IPS DF 4.7 (cell line): ENCODE data around the gene BSPRY.
"Not testable (repeated sequence)": the region's sequence is repeated elsewhere in the genome, so short reads cannot be mapped to it uniquely, and the experiment has no call there.

ENCODE experiments used
- DNase-seq: peaks from one replicate; pipeline ENCODE4 v3.0.0-alpha.2; 2013; ENCODE audit warnings: low spot score; ENCODE audit errors: extremely low read depth

Gene BSPRY

DNA sequence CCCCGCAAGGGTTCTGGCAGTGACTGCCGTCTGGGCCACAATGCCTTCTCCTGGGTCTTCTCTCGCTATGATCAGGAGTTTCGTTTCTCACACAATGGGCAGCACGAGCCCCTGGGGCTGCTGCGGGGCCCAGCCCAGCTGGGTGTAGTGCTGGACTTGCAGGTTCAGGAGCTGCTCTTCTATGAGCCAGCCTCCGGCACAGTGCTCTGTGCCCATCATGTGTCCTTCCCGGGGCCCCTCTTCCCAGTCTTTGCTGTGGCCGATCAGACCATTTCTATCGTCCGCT is 20.5 kb downstream of the BSPRY start:
- no peak for DNase-seq

DNA sequence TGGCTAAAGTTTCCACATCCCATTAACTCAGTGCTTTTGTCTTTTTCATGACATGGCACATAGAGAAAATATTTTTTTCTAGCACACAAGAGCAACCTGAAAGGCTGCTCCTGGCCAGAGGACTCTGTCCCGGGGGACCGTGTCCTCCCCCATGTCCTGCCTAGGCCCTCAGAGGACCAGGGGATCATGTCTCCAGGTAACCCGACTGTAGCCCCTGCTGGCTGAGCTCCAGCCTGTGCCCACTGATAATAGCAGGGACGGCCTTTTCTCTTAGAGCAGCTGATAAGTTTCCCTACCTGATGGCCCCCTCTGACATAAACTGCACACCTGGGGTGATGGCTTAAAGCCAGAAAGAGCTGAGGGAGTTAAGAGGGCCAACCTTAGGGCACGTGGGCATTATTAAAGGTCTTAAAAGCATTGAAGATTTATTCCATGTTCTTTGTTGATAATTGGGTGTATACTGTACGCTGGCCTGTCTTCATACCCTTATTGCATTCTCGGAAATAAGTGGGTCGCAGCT is 21.5 kb downstream of the BSPRY start:
- no peak for DNase-seq

DNA sequence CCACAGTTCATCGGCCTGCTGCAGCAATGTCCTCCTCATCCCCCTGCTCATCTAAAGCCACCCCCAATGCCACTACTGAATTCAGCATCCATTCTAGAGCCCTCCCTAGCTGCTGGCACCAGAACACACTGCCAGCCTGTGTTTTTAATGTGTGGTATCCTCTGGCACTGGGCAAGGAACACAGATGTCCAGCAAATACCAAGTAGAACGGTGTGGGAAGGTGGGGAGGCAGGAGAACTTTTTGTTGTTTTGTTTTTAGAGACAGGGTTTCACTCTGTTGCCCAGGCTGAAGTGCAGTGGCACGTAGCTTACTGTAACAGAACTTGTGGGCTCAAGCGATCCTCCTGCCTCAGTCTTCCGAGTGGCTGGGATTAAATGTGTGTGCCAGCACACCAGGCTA is 22.7 kb downstream of the BSPRY start:
- DNase-seq: no peak

DNA sequence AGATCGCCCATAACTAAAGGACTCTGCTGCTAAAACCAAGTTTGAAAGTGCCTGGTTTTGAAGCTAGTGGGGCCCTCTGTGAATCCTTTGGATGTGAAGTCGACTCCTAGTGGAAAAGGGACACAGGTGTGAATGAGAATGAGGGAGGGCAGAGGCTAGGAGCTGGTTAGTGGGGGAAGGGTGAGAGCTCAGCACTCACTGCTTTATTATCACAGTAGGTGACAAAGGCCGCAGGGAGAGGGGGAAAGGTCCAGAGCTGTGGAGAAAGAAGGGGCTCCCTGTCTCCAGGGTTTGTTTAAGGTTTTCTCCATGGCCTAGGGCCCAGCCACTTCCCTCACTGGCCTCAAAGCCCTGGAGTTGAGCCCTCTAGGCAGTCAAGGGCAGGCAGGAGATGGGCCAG is 23.9 kb downstream of the BSPRY start:
- no peak for DNase-seq

DNA sequence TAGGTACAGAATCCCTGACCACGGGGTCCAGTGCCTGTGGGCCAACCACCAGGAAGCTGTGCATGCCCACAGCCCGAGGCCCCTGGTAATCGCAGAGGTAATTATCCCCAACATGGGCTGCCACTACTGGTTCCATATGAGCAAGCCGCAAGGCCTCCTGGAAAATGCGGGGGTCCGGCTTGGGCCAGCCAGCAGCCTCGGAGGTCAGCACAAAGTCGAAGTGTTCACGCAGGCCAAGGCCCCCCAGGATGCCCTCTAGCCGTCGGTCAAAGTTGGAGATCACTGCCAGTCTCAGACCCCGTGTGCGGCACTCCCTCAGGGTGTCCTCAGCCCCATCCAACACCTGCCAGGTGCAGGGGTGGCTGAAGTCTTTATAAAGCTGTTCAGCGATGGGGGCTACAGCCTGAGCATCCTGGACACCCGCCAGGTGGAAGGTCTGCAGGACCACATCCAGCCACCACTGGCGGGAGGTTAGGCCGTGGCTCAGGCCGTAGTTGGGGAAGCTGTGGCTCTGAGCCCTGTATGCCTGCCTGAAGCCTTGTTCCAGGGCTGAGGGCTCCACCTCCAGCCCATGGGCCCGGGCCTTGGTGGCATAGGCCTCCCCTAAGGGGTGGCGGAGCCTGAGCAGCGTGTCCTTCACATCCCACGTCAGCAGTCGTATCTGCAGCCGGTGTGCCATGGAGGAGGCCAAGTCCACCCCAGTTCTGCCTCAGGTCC is 24.5 kb downstream of the BSPRY start:
- DNase-seq: no peak

DNA sequence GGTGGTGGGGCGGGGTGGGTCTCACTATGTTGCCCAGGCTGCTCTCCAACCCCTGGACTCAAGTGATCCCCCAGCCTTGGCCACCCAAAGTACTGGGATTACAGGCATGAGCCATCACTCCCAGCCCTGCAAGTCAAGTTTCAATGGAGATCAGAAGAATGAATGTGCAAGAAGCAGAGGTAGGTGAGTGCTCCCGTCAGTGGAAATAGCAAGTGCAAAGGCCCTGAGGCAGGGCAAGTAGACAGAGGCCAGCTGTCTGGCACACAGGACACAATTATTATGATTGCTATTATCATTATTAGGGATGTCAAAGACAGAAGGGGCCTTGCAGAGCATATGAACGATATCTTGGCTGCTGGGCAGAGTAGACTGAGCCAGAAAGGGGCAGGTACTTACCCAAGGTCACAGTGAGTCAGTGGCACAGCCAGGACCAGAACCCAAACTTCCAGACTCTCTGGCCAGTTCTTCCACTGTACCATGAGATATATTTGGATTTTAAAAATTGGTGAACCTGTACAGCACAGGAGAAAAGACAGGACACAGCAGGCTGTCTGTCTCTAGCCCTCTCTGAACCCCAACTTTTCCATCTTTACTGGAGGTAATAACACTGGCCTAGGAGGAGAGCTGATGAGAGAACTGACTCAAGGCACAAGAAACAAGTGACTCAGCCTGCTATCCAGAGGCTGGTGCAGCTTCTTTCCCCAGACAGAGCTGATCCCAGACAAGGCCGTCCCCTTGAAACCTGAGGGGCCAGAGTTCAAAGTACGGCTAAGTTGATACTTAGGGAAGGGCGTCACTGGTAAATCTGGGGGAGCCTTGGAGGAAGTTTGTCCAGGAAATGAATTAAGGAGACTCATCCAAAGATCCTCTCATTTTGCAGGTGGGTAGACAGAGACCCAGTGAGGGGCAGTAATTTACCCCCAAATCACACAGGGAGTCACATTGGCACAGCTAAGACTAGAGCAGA is 26.0 kb downstream of the BSPRY start:
- DNase-seq: no peak

DNA sequence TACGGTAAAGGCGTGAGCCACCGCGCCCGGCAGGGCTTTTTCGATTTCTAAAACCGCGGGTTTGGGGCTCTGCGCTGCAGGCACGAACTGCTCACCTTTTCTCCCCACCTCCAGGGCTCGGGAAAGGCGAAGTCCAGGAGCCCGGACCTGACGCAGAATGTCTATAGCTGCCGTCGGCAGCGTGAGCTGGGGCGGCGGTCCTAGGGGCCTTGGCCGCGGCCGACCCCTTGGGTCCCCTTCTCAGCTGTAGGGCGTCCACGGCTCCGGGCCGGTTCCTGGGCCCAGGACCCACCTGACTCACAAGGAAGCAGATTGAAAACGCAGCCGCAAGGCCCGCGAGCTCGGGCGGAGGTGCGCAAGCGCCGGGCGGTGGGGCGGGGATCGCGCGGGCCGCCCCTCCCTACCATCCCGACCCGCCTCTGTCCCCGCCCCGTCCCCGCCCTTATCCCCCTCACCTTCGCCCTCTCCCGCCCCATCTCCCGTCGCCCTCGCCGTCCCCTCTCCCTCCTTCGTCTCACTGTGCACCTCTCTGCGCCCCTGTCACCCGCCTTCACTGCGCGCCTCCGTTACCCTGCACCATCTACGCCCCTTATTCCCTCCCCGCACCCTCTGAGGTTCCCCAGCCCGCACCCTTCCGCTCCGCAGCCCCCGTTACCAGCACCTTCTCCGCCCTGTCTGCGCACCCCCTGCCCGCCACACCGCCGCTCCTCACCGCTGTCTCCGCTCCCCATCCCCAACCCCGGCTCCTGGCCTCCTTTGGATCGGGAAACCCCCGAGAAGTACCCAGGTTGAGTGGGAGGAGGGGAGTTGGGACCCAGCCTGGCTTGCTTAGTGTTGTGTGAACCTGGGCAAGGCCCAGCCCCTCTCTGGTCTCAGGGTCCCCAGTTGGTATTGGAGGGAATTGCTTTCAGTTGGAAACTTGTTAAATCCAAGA is 27.6 kb downstream of the BSPRY start, which contains the start of gene HDHD3:
HDHD3 (minus strand) TSS at position 353 of the 934 bp plus-strand sequence. CDS start 2,632 bp downstream, outside the sequence.
- DNase-seq: peak; percentile 38

DNA sequence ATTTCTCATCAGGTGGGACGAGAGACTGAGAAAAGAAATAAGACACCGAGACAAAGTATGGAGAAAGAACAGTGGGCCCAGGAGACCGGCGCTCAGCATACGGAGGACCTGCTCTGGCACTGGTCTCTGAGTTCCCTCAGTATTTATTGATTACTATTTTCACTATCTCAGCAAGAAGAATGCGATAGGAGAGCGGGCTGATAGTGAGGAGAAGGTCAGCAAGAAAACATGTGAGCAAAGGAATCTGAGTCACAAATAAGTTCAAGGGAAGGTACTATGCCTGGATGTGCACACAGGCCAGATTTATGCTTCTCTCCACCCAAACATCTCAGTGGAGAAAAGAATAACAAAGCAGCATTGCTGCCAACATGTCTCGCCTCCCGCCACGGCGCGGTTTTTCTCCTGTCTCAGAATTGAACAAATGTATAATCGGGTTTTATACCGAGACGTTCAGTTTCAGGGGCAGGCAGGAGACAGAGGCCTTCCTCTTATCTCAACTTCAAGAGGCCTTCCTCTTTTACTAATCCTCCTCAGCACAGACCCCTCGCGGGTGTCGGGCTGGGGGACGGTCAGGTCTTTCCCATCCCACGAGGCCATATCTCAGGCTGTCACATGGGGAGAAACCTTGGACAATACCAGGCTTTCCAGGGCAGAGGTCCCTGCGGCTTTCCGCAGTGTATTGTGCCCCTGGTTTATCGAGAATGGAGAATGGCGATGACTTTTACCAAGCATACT is 29.9 kb downstream of the BSPRY start:
- DNase-seq: not testable (repeated sequence)

DNA sequence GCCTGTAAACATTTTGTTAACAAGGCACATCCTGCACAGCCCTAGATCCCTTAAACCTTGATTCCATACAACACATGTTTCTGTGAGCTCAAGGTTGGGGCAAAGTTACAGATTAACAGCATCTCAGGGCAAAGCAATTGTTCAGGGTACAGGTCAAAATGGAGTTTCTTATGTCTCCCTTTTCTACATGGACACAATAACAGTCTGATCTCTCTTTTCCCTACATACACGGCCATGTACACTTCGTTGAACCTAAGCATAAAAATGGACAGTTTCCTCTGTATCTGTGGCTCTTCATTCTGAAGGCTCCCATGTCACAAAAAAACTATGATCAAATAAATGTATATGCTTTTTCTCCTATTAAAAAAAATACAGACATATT is 30.5 kb downstream of the BSPRY start:
- not testable (repeated sequence) for DNase-seq

DNA sequence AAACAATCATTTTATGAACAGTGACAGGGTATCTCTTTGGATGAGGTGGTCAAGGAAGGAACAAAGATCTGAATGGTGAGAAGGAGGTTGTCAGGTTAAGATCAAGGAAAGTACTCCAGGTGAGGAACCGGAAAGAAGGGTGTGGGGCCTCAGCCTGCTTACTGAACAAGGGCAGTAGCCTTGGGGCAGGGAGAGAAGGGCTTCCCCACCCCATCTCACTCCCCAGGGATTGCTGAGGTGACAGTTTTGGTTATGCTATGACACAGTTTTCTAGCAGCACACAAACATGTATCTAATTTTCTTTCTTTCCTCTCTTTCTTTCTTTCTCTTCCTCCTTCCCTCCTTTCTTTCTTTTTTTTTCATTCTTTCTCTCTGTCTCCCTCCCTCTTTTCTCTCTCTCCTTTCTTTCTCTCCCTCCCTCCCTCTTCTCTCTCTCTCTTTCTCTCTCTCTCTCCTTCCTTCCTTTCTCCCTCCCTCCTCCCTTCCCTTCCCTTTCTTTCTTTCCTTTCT is 31.6 kb downstream of the BSPRY start:
- no peak for DNase-seq

DNA sequence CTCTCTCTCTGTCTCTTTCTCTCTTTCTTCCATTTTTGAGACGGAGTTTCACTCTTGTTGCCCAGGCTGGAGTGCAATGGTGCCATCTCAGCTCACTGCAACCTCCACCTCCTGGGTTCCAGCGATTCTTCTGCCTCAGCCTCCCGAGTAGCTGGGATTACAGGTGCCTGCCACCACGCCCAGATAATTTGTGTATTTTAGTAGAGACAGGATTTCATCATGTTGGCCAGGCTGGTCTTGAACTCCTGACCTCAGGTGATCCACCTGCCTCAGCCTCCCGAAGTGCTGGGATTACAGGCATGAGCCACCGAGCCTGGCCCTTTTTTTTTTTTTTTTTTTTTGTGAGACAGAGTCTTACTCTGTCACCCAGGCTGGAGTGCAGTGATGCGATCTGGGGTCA is 32.1 kb downstream of the BSPRY start:
- DNase-seq: not testable (repeated sequence)

DNA sequence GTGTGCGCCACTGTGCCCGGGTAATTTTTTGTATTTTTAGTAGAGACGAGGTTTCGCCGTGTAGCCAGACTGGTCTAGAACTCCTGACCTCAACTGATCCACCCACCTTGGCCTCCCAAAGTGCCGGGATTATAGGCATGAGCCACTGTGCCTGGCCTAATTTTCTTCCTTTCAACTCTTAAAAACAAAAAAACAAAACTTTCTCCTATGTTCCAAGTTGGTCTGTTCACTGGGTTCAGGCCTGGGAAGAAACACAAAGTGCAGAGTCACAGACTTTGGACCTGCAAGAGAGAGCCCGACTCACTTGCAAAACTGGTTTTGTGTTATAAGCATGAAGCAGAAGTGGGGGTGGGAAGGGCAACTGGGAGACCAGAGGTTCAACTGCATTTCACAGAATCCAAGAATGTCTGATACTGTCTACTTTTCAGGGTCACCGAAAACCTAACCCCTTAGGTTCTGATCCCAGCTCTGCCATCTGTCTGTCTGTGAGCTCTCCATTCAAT is 32.6 kb downstream of the BSPRY start:
- no peak for DNase-seq

DNA sequence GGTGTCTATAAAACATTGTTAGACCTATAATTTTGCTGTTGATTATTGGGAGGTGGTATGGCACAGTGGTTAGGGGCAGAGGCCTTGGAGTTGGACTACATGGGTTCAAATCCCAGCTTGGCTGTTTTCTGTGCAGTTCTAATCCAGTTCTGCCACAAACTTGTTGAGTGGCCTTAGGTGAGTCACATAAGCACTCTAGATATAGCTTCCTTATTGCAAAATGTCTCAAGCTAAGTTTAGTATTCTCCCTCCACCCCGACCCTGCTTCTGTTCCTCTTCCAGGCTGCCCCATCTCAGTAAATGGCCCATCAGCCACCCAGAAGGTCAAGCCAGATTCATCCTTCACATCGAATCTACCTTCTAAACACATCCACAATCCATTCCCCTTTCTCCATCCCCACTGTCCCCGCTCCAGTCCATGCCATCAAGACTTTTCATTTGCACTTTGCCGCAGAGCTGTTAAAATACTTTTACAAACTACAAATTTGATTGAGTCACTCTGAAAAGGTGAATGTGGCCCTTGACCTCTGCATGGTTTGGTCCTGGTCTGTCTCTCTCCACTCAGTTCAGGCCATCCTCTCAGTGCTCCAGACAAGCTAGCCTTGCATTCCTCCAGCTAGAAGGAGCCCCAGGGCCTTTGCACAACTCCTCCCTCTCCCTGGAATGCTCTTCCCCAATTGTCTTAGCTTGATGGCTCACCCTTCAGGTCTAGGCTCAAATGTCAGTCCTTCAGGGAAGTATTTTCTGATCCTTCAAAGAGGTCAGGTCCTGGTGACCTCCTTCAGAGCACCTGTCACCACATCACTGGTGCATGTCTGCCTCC is 37.4 kb downstream of the BSPRY start:
- DNase-seq: no peak

DNA sequence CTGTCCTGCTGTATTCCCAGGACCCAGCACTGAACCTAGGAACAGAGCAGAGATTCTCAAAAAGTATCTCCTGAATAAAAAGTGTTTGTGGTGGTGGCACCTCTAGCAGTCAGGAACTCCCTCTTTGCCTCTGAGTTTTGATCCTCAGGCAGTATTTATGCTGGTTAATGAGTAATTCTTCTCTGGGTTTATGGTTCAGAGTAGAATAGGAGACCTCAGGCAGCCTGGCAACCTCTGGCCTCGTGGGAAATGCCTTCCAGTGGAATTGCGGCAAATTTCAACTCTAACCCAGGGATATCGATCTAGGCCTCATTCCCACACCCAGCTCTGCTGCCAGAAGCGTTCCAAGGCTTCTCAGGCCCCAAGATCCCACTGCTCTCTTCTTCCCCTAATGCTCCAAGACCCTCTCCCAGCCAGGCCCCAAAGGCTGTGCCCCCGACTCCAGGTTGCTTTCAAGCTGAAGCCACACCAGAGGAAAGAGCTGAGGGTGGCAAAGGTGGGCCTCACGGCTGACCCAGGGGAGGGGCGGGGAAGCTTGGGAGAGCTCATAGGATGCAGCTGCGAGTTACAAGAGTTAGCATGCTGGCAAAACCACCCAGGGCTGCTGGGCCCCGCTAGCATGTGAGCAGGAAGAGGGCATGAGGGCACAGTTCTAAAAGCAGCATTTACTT is 38.4 kb downstream of the BSPRY start:
- DNase-seq: no peak

DNA sequence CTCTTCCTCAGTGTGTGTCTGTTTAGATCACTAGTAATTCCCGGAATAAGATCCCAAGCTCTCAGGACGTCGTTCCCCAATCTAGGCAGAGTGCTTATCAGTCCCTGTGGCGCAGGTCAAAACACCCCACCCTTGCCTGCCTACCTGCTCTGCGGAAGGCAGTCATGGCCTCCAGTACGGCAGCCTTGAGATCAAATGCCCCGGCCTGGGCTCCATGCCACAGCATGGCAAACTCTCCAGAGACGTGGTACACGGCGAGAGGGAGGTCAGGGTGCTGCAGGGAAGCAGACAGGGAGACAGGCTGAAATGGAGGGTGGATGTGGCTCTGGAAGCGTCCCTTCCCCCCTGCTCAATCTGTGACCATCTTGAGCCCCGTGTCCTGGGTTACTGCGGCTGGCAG is 39.5 kb downstream of the BSPRY start:
- DNase-seq: no peak

DNA sequence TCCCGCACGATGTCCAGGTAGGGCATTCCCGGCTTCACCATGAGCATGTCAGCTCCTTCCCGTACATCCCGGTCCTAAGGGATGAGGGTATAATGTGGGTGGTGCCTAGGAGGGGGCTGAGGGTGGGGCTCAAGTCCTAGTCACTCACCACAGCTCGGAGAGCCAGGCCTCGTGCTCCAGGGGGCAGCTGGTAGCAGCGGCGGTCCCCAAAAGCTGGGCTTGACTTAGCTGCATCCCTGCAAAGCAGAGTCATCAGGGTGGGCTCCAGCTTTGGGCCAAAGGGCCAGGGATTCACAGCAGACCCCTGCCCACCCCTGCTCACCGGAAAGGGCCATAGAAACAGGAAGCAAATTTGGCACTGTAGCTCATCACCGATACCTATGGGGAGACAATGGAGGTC is 40.1 kb downstream of the BSPRY start:
- no peak for DNase-seq

DNA sequence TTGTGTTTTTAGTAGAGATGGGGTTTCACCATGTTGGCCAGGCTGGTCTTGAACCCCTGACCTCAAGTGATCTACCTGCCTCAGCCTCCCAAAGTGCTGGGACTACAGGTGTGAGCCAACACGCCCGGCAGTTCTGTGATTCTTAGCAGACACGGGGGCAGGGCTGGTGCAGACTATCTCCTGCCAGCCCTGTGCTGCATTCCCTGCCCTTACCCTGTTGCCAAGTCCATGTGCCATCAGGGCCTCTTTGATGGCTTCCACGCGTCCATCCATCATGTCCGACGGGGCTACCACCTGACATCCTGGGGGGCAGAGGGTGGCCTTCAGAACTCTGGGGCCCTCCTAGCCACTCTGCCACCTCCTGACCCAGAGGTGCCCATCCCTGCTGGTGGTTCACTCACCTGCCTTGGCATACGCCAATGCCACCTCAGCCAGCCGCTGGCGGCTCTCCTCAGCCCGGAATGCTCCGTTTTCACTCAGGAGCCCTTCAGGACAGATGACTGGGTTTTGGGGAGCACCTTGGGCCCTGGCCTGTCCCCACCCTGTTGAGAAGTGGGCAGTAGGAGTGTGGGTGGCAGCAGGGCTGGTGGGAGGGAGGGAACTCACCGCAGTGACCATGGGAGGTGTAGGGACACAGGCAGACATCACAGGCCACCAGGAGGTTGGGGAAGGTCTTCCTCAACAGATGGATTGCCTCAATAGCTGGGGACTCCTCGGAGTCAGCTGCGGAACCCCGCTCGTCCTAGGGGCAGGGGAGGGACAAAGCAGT is 41.0 kb downstream of the BSPRY start:
- DNase-seq: no peak

DNA sequence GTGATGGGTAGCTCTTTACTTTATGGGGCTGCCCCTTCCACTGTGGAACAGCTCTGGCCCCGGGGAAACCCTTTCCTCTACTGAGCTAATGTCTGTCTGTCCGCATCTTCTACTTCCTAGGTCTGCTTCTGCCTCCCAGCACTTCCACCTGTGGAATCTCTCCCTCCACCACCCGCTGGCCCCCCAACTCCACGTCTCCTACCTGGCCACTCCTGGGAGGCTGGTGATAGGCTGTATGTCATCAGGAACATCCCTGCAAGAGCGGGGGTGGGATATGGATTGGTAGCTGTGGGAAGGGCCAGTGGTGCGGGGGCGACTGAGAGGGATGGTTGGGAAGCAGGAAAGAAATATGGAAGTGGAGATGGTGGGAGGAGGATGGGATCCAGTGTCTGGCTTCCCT is 42.6 kb downstream of the BSPRY start:
- DNase-seq: no peak
